Muscle of leg (tissue), 11 donors: Measurements from ENCODE around the gene STIM1. TPM values are rescaled to one million over a fixed set of nuclear protein-coding genes. Genes with fewer than 3 reads are reported as not detected.

Experiments used
- DNase-seq: peaks from one replicate; pipeline ENCODE4 v3.0.0; 2013
- H3K27ac ChIP-seq: one replicate; pipeline ENCODE4 v1.5.1; 2013; ENCODE audit warnings: mild to moderate bottlenecking, low read length, control low read depth
- H3K27me3 ChIP-seq: one replicate; pipeline ENCODE4 v1.6.1; 2013; ENCODE audit warnings: low read length; ENCODE audit not compliant: control insufficient read depth, insufficient read depth
- H3K36me3 ChIP-seq: one replicate; pipeline ENCODE4 v1.6.1; 2013; ENCODE audit warnings: low read length; ENCODE audit not compliant: control insufficient read depth, insufficient read depth
- H3K4me1 ChIP-seq: one replicate; pipeline ENCODE4 v1.6.1; 2013; ENCODE audit warnings: low read length; ENCODE audit not compliant: control insufficient read depth, insufficient read depth
- H3K4me3 ChIP-seq: one replicate; pipeline ENCODE4 v1.5.1; 2013; ENCODE audit warnings: low read length, control low read depth
- H3K9me3 ChIP-seq: replicated peaks from 2 replicates; pipeline ENCODE4 v1.6.1; 2013; ENCODE audit warnings: low read depth, low read length; ENCODE audit not compliant: control insufficient read depth
- WGBS: methylation state at CpG from one replicate; pipeline ENCODE4 v1.1.5; 2013; ENCODE audit warnings: missing lambda C conversion rate; ENCODE audit not compliant: insufficient coverage; 5-methylcytosine and 5-hydroxymethylcytosine counted together
- polyA plus RNA-seq, 8 donors: library from polyadenylated mRNA; unstranded; fragments of 120-200 nt; gene quantifications; one replicate each; pipeline versions ENCODE4 v1.2.1 to v1.2.3, GENCODE V29; 2013; ENCODE audit warnings: inconsistent platforms in 1 of 8, low replicate concordance in 1 of 8; ENCODE audit not compliant: insufficient read length in 8 of 8, insufficient read depth in 1 of 8
- total RNA-seq: library from RNA; stranded (reverse); fragments of 120-200 nt; gene quantifications from one replicate; pipeline ENCODE4 v1.2.4, GENCODE V29; 2013

STIM1 gene
- total and polyA plus RNA-seq, 9 donors = 40.7 to 108 (median 76.4) TPM

GRCh38 chr11:3816673-3817072, 38.8 kb upstream of the STIM1 start:
- H3K4me1 ChIP-seq = no peaks in the 10 kb centered on the region
- H3K9me3 ChIP-seq = no peaks in the 10 kb centered on the region
- H3K36me3 ChIP-seq = peaks cover 10% of the 10 kb centered on the region
- no peak overlapping the region for H3K4me3 ChIP-seq
- no peaks in the 10 kb centered on the region for H3K27me3 ChIP-seq
- no peak for DNase-seq
- H3K27ac ChIP-seq = no peak overlapping the region
- 77% methylated on average over 2 of the region's 2 CpGs for WGBS

GRCh38 chr11:3817181-3817800, 38.2 kb upstream of the STIM1 start:
- WGBS = 80% methylated on average over 10 of the region's 10 CpGs

GRCh38 chr11:3820971-3821370, 34.5 kb upstream of the STIM1 start:
- Histone ChIP-seq H3K4me1 (no peaks in the 10 kb centered on the region), H3K27me3 (no peaks in the 10 kb centered on the region), H3K36me3 (peaks cover 16% of the 10 kb centered on the region), H3K9me3 (no peaks in the 10 kb centered on the region), H3K27ac (no peak overlapping the region), H3K4me3 (no peak overlapping the region)
- WGBS = 100% methylated on average over 2 of the region's 2 CpGs
- no peak for DNase-seq

More at GRCh38 chr11:3817181-3817800, 38.2 kb upstream of the STIM1 start:
- no peak overlapping the region for H3K27ac ChIP-seq
- no peaks in the 10 kb centered on the region for H3K4me1 ChIP-seq
- no peaks in the 10 kb centered on the region for H3K27me3 ChIP-seq
- no peaks in the 10 kb centered on the region for H3K9me3 ChIP-seq
- peaks cover 10% of the 10 kb centered on the region for H3K36me3 ChIP-seq
- no peak for DNase-seq
- H3K4me3 ChIP-seq = no peak overlapping the region

- DNase-seq = no peak
- WGBS = 93% methylated on average over 6 of the region's 7 CpGs
- no peak overlapping the region for H3K27ac ChIP-seq
These were observed 33.2 kb upstream of the STIM1 start for GRCh38 chr11:3822312-3822711.

GRCh38 chr11:3823303-3823702, 32.2 kb upstream of the STIM1 start:
- Histone ChIP-seq H3K27ac (no peak overlapping the region), H3K9me3 (no peaks in the 10 kb centered on the region), H3K4me3 (no peak overlapping the region), H3K27me3 (no peaks in the 10 kb centered on the region), H3K36me3 (peaks cover 37% of the 10 kb centered on the region), H3K4me1 (no peaks in the 10 kb centered on the region)
- no peak for DNase-seq
- whole genome bisulfite sequencing = 90% methylated on average over 2 of the region's 3 CpGs

More at GRCh38 chr11:3822312-3822711, 33.2 kb upstream of the STIM1 start:
- Histone ChIP-seq H3K9me3 (no peaks in the 10 kb centered on the region), H3K36me3 (peaks cover 28% of the 10 kb centered on the region), H3K4me3 (no peak overlapping the region), H3K4me1 (no peaks in the 10 kb centered on the region), H3K27me3 (no peaks in the 10 kb centered on the region)

GRCh38 chr11:3823762-3824506, 31.5 kb upstream of the STIM1 start:
- H3K27ac ChIP-seq = no peak overlapping the region
- H3K4me3 ChIP-seq = no peak overlapping the region
- H3K9me3 ChIP-seq = no peaks in the 10 kb centered on the region
- no peaks in the 10 kb centered on the region for H3K4me1 ChIP-seq
- no peak for DNase-seq
- no peaks in the 10 kb centered on the region for H3K27me3 ChIP-seq
- WGBS = 91% methylated on average over 19 of the region's 30 CpGs
- H3K36me3 ChIP-seq = peaks cover 38% of the 10 kb centered on the region

- no peaks in the 10 kb centered on the region for H3K4me1 ChIP-seq
- no peak overlapping the region for H3K4me3 ChIP-seq
- DNase-seq = no peak
- WGBS = 95% methylated on average over 7 of the region's 18 CpGs
- peaks cover 45% of the 10 kb centered on the region for H3K36me3 ChIP-seq
- H3K27ac ChIP-seq = no peak overlapping the region
- H3K9me3 ChIP-seq = no peaks in the 10 kb centered on the region
- no peaks in the 10 kb centered on the region for H3K27me3 ChIP-seq
These were observed 30.6 kb upstream of the STIM1 start for GRCh38 chr11:3824714-3825472.

- no peaks in the 10 kb centered on the region for H3K27me3 ChIP-seq
- no peaks in the 10 kb centered on the region for H3K9me3 ChIP-seq
- no peak overlapping the region for H3K27ac ChIP-seq
- no peak for DNase-seq
- H3K4me1 ChIP-seq = no peaks in the 10 kb centered on the region
- WGBS = 75% methylated on average over 2 of the region's 8 CpGs
- H3K4me3 ChIP-seq = no peak overlapping the region
- H3K36me3 ChIP-seq = peaks cover 52% of the 10 kb centered on the region
These were observed 29.9 kb upstream of the STIM1 start for GRCh38 chr11:3825473-3826154.

GRCh38 chr11:3826721-3827120, 28.7 kb upstream of the STIM1 start:
- H3K4me3 ChIP-seq = no peak overlapping the region
- H3K36me3 ChIP-seq = peaks cover 56% of the 10 kb centered on the region
- H3K27ac ChIP-seq = no peak overlapping the region
- no peak for DNase-seq
- WGBS = 97% methylated on average over 3 of the region's 3 CpGs
- no peaks in the 10 kb centered on the region for H3K27me3 ChIP-seq
- no peaks in the 10 kb centered on the region for H3K4me1 ChIP-seq
- H3K9me3 ChIP-seq = no peaks in the 10 kb centered on the region
